K562 (cell line): ENCODE results near the gene SOCS6. TPM values are rescaled to one million over a fixed set of nuclear protein-coding genes. Genes with fewer than 3 reads are reported as not detected.

Experiments used
- ATAC-seq: fragments of 200-7000 bp; cut with Tn5 transposase; 3 replicates; pipeline ENCODE4 v1.9.1; 2020; ENCODE audit warnings: moderate library complexity
- BruUV-seq: library from RNA; stranded (reverse); fragments of 400-500 nt; replicated peaks from 2 replicates; lab custom pipeline; 2021; lab: Mats Ljungman, UMichigan
- CTCF ChIA-PET: fragments of 300-600 bp; formaldehyde crosslinking; extraction: SDS; loops from one replicate; lab custom pipeline; 2021; ENCODE audit warnings: low intra/inter-chr PET ratio; lab: Yijun Ruan, JAX
- POLR2A ChIA-PET: fragments of 300-600, 350-650 bp; sonication (Branson Sonifier 250); formaldehyde crosslinking; extraction: SDS; loops from one replicate; lab custom pipeline; 2021; ENCODE audit warnings: antibody characterized with exemption, inconsistent platforms; lab: Yijun Ruan, JAX
- DNase-seq, 4 experiments: peaks; one replicate each; pipeline versions ENCODE4 v3.0.0 to v3.0.0-alpha.2; 2011 to 2018; ENCODE audit warnings: low spot score in 3 of 4, mixed read lengths in 3 of 4; ENCODE audit errors: extremely low read depth in 1 of 4
- FAIRE-seq: peaks from 2 replicates; lab custom pipeline; 2011; peaks lifted over from hg19 to GRCh38; lab: Jason Lieb, UNC
- H2AFZ ChIP-seq: 2 replicates; pipeline ENCODE4 v1.6.0; 2011; ENCODE audit warnings: low read depth, low read length, control low read depth, inconsistent platforms
- H3K27ac ChIP-seq: fragments of 200-600 bp; 3 replicates; pipeline ENCODE4 v1.8.0; 2011; ENCODE audit warnings: low read depth, mild to moderate bottlenecking, control low read depth, inconsistent platforms, low read length, moderate library complexity, mixed read lengths; ENCODE audit errors: extremely low read depth
- H3K27me3 ChIP-seq, 2 experiments: fragments of 300-600 bp in 1 of 2; 2 replicates in 1 of 2; 3 replicates in 1 of 2; pipeline versions ENCODE4 v1.6.0 to v1.8.0; 2011; ENCODE audit warnings: inconsistent platforms in 2 of 2, low read length in 2 of 2, mild to moderate bottlenecking in 1 of 2, mixed read lengths in 1 of 2, moderate library complexity in 1 of 2; ENCODE audit not compliant: control insufficient read depth in 2 of 2, insufficient read depth in 2 of 2
- H3K36me3 ChIP-seq: fragments of 300-600 bp; 3 replicates; pipeline ENCODE4 v1.8.0; 2011; ENCODE audit warnings: mild to moderate bottlenecking, low read length, inconsistent platforms; ENCODE audit not compliant: control insufficient read depth, insufficient read depth
- H3K4me1 ChIP-seq, 2 experiments: fragments of 200-600 bp in 1 of 2; replicated peaks in 1 of 2; 2 replicates in 1 of 2; 3 replicates in 1 of 2; pipeline versions ENCODE4 v1.5.1 to v1.8.0; 2011; ENCODE audit warnings: inconsistent platforms in 2 of 2, low read length in 2 of 2, mild to moderate bottlenecking in 1 of 2, mixed read lengths in 1 of 2, moderate library complexity in 1 of 2; ENCODE audit not compliant: control insufficient read depth in 2 of 2, insufficient read depth in 2 of 2
- H3K4me2 ChIP-seq: 2 replicates; pipeline ENCODE4 v1.6.1; 2011; ENCODE audit warnings: low read length, control low read depth, inconsistent platforms, mixed read lengths; ENCODE audit not compliant: insufficient read depth
- H3K4me3 ChIP-seq: fragments of 200-600 bp; sonication (generic), shearing (Covaris generic); 2 replicates; pipeline ENCODE4 v1.5.1; 2016; ENCODE audit warnings: control low read depth, inconsistent platforms
- H3K79me2 ChIP-seq: fragments of 200-600 bp; 3 replicates; pipeline ENCODE4 v1.8.0; 2011; ENCODE audit warnings: low read length, inconsistent platforms; ENCODE audit not compliant: control insufficient read depth, insufficient read depth
- H3K9ac ChIP-seq, 2 experiments: 2 replicates each; pipeline versions ENCODE4 v1.6.0 to v1.6.1; 2011; ENCODE audit warnings: low read depth in 2 of 2, low read length in 2 of 2, control low read depth in 1 of 2, inconsistent platforms in 1 of 2, mild to moderate bottlenecking in 1 of 2, mixed read lengths in 1 of 2; ENCODE audit not compliant: insufficient read depth in 1 of 2
- H3K9me1 ChIP-seq: one replicate; pipeline ENCODE4 v1.6.0; 2011; ENCODE audit warnings: inconsistent platforms, mild to moderate bottlenecking, low read length, moderate library complexity; ENCODE audit not compliant: control insufficient read depth, insufficient read depth
- H3K9me3 ChIP-seq: replicated peaks from 2 replicates; pipeline ENCODE4 v1.5.1; 2011; ENCODE audit warnings: low read depth, low read length, inconsistent platforms; ENCODE audit not compliant: control insufficient read depth, insufficient read depth
- H4K20me1 ChIP-seq: replicated peaks from 2 replicates; pipeline ENCODE4 v1.6.1; 2011; ENCODE audit warnings: low read length, inconsistent platforms, mixed read lengths; ENCODE audit not compliant: control insufficient read depth, insufficient read depth
- ARID1B ChIP-seq: fragments of 450-650 bp; IDR thresholded peaks from 2 replicates; pipeline ENCODE4 v1.6.1; 2016; ENCODE audit warnings: antibody characterized with exemption, mild to moderate bottlenecking, inconsistent platforms
- BCLAF1 ChIP-seq, 2 experiments: fragments of 450-650 bp in 1 of 2; IDR thresholded peaks; 2 replicates each; pipeline ENCODE4 v1.6.1; 2011 to 2017; ENCODE audit warnings: low read depth in 2 of 2, antibody characterized with exemption in 1 of 2, borderline replicate concordance in 1 of 2, low read length in 1 of 2, mild to moderate bottlenecking in 1 of 2, mixed read lengths in 1 of 2; ENCODE audit not compliant: control insufficient read depth in 1 of 2
- CTCFL ChIP-seq: IDR thresholded peaks from 2 replicates; pipeline ENCODE4 v1.6.1; 2011; ENCODE audit warnings: borderline replicate concordance, low read depth, mild to moderate bottlenecking, moderate library complexity, low read length; ENCODE audit not compliant: insufficient read depth, poor library complexity, severe bottlenecking
- HDAC3 ChIP-seq: fragments of 450-650 bp; IDR thresholded peaks from 2 replicates; pipeline ENCODE4 v1.6.1; 2018; ENCODE audit warnings: borderline replicate concordance, mild to moderate bottlenecking, moderate library complexity; ENCODE audit not compliant: partially characterized antibody
- KDM1A ChIP-seq, 2 experiments: fragments of 450-650 bp; IDR thresholded peaks; 2 replicates each; pipeline ENCODE4 v1.6.1; 2016; ENCODE audit warnings: mild to moderate bottlenecking in 2 of 2
- MIER1 ChIP-seq: fragments of 450-650 bp; IDR thresholded peaks from 2 replicates; pipeline ENCODE4 v1.6.1; 2016; ENCODE audit warnings: antibody characterized with exemption, mild to moderate bottlenecking, low read depth
- MLX ChIP-seq, 2 experiments: fragments of 450-650 bp in 1 of 2; sonication (generic) in 1 of 2; formaldehyde crosslinking; conservative IDR thresholded peaks; 2 replicates each; pipeline versions ENCODE4 v1.4.0 to v1.8.1; 2020 to 2022; ENCODE audit warnings: mild to moderate bottlenecking in 1 of 2, missing genetic modification reagents in 1 of 2
- MTF1 ChIP-seq: fragments of 250-450 bp; sonication (Bioruptor Pico); IDR thresholded peaks from 2 replicates; pipeline ENCODE4 v1.9.0; 2021; ENCODE audit warnings: moderate library complexity, mild to moderate bottlenecking, inconsistent platforms, borderline replicate concordance
- MXI1 ChIP-seq: IDR thresholded peaks from 2 replicates; pipeline ENCODE4 v1.6.1; 2011; ENCODE audit warnings: low read depth, mild to moderate bottlenecking, improper control_type of control experiment, low read length
- PYGO2 ChIP-seq: fragments of 450-650 bp; IDR thresholded peaks from 2 replicates; pipeline ENCODE4 v1.6.1; 2016; ENCODE audit warnings: mild to moderate bottlenecking, missing genetic modification characterization, moderate library complexity, missing compliant biosample characterization
- TSC22D4 ChIP-seq: fragments of 450-650 bp; IDR thresholded peaks from 2 replicates; pipeline ENCODE4 v1.6.1; 2016; ENCODE audit warnings: missing genetic modification characterization, missing biosample characterization, control low read depth
- ZNF165 ChIP-seq: fragments of 250-450 bp; sonication (Bioruptor Pico); IDR thresholded peaks from 2 replicates; pipeline ENCODE4 v1.4.0; 2020; ENCODE audit warnings: borderline replicate concordance
- ZNF224 ChIP-seq: sonication (generic); formaldehyde crosslinking; IDR thresholded peaks from 2 replicates; pipeline ENCODE4 v1.8.0; 2022; ENCODE audit warnings: mild to moderate bottlenecking, missing genetic modification reagents
- ZNF316 ChIP-seq: fragments of 450-650 bp; IDR thresholded peaks from 2 replicates; pipeline ENCODE4 v1.6.1; 2016
- WGBS: fragments of 100-300 bp; shearing (Covaris generic); methylation state at CpG from one replicate; pipeline ENCODE4 v1.1.6; 2016; ENCODE audit warnings: low coverage, mixed read lengths; ENCODE audit not compliant: insufficient coverage; ENCODE audit errors: missing lambda C conversion rate; 5-methylcytosine and 5-hydroxymethylcytosine counted together
- in situ Hi-C: fragments of 300-500 bp; cut with MboI; formaldehyde crosslinking; loops from 4 replicates; pipeline ENCODE4 v1.15.0; 2018; ENCODE audit warnings: inconsistent platforms, mixed read lengths
- intact Hi-C: fragments of 100-400 bp; cut with micrococcal nuclease; formaldehyde crosslinking; loops from 2 replicates; pipeline ENCODE4 v1.14.2; 2022
- polyA plus RNA-seq, 8 experiments: library from polyadenylated mRNA; depleted of rRNA in 4 of 8; stranded (reverse) in 5 of 8; unstranded in 3 of 8; fragments of >200 nt; fragmentation: Nextera tagmentation in 2 of 8; fragmentation: Illumina TruSeq in 1 of 8; extraction: Ambion mirVana in 2 of 8; extraction: Trizol in 1 of 8; gene quantifications; 2 replicates each; pipeline versions ENCODE4 v1.2.1 to v1.2.3, GENCODE V29; 2011 to 2014; ENCODE audit warnings: inconsistent platforms in 1 of 8, missing spikeins in 1 of 8
- total RNA-seq, 7 experiments: library from RNA; depleted of rRNA in 6 of 7; stranded (reverse); fragments of >200 nt in 6 of 7; fragmentation: Illumina TruSeq in 2 of 7; extraction: Trizol in 2 of 7; gene quantifications; 2 replicates each; pipeline versions ENCODE4 v1.2.1 to v1.2.3, GENCODE V29; 2011 to 2021; ENCODE audit warnings: low replicate concordance in 1 of 7

Gene SOCS6
- total and polyA plus RNA-seq, 9 of the 15 experiments (the other 6 are each of a cell fraction or from before 2014, with no cell fraction given): 2.5 to 7.1 (median 5.6) TPM

- peak; percentile 99 for ATAC-seq
- H3K27me3 ChIP-seq: no peaks in the 10 kb centered on the region
- H3K79me2 ChIP-seq: no peaks in the 10 kb centered on the region
- no peak overlapping the region for H2AFZ ChIP-seq
- ChIA-PET CTCF (no interaction called here), POLR2A (no interaction called here)
- H3K4me3 ChIP-seq: no peak overlapping the region
- no peak overlapping the region for H3K9ac ChIP-seq
- 46% methylated on average over 4 of the region's 4 CpGs for WGBS
- no peaks in the 10 kb centered on the region for H3K9me1 ChIP-seq
- in situ Hi-C loops (no loop called here), intact Hi-C loops (no loop called here)
- DNase-seq: peak; percentile 28 to 71 (median 50)
- no peaks in the 10 kb centered on the region for H3K36me3 ChIP-seq
- no peaks in the 10 kb centered on the region; the same call in 1 of the 2 replicates for H3K9me3 ChIP-seq
- FAIRE-seq: peak; percentile 93
- no peak overlapping the region for H3K27ac ChIP-seq
- H4K20me1 ChIP-seq: no peaks in the 10 kb centered on the region
- no peak overlapping the region for H3K4me2 ChIP-seq
- BruUV-seq: no TSS peak
- no peaks in the 10 kb centered on the region; a peak in 2 of 5 replicates for H3K4me1 ChIP-seq
- TF ChIP-seq MIER1: no peak
- no peak for TF ChIP-seq CTCFL
- TF ChIP-seq ARID1B: peak; percentile 59
- TF ChIP-seq ZNF316: peak; percentile 87
- TF ChIP-seq MTF1 (CRISPR knock-in tag): no peak
- no peak for TF ChIP-seq TSC22D4 (tag)
- TF ChIP-seq MLX (CRISPR knock-in tag; conservative IDR thresholded peaks at IDR 0.05): no peak
- TF ChIP-seq ZNF224: no peak
- TF ChIP-seq PYGO2 (tag): no peak
- TF ChIP-seq MXI1: no peak
- no peak for TF ChIP-seq BCLAF1 (IDR thresholded peaks at IDR 0.05; ENCODE audit: borderline replicate concordance in 1 of 2, control insufficient read depth in 1 of 2, low read depth in 2 of 2, low read length in 1 of 2)
- no peak for TF ChIP-seq HDAC3
- TF ChIP-seq KDM1A (IDR thresholded peaks at IDR 0.05): peak; percentile 41 to 58
- no peak for TF ChIP-seq ZNF165 (CRISPR knock-in tag)
These were observed 48.5 kb downstream of the SOCS6 start for GRCh38 chr18:70337139-70337972.
